T-helper 2 cell treated with Interferon-gamma antibody and Interleukin-4, amounts not matched to agents 100 ng/mL and 5 ng/mL, for 36 hours (primary cell): ENCODE results near the gene OR6T1. TPM values are rescaled to one million over a fixed set of nuclear protein-coding genes. Genes with fewer than 3 reads are reported as not detected.

Experiments used
- intact Hi-C: fragments of 100-400 bp; cut with micrococcal nuclease; formaldehyde crosslinking; loops from one replicate; pipeline ENCODE4 v1.15.1; 2023
- total RNA-seq: library from RNA; stranded (reverse); gene quantifications from 2 replicates; pipeline ENCODE4 v1.2.3, GENCODE V29; 2022

OR6T1 gene
- not detected in 2 replicates for total RNA-seq

GRCh38 chr11:123943738-123944137 is at the start of gene OR6T1:
OR6T1 (minus strand) TSS chr11:123943838; CDS start chr11:123943838, 0 bp downstream.
- intact Hi-C loops: no loop called here

GRCh38 chr11:123979311-123979710 is 35.7 kb upstream of the OR6T1 start:
- intact Hi-C loops: loop anchor here (10.0 kb wide), 1 partner anchor 195 kb away; no protein-coding TSS in a partner anchor

- intact Hi-C loops: loop anchor here (10.0 kb wide), 1 partner anchor 193 kb away; no protein-coding TSS in a partner anchor
Measured at GRCh38 chr11:123977731-123978347, 34.2 kb upstream of the OR6T1 start, which contains the start of gene OR10S1. OR10S1 (minus strand) TSS chr11:123977781; CDS start chr11:123977664, 117 bp downstream.

GRCh38 chr11:123976770-123977560 is 33.3 kb upstream of the OR6T1 start:
- intact Hi-C loops: loop anchor here (10.0 kb wide), 1 partner anchor 192 kb away; no protein-coding TSS in a partner anchor

GRCh38 chr11:123973816-123974215 is 30.2 kb upstream of the OR6T1 start:
- intact Hi-C loops: loop anchor here (10.0 kb wide), 1 partner anchor 189 kb away; no protein-coding TSS in a partner anchor

- intact Hi-C loops: no loop called here
Measured at GRCh38 chr11:123956752-123957151, 13.1 kb upstream of the OR6T1 start.

- intact Hi-C loops: no loop called here
Measured at GRCh38 chr11:123945132-123945531, 1.5 kb upstream of the OR6T1 start.

- intact Hi-C loops: no loop called here
Measured at GRCh38 chr11:123942413-123942812, 1.2 kb downstream of the OR6T1 start.

- intact Hi-C loops: no loop called here
Measured at GRCh38 chr11:123939317-123939716, 4.3 kb downstream of the OR6T1 start, which contains the start of gene OR4D5. OR4D5 (plus strand) TSS chr11:123939617; CDS start chr11:123939617, 0 bp downstream.

GRCh38 chr11:123924027-123924426 is 19.6 kb downstream of the OR6T1 start:
- intact Hi-C loops: no loop called here

- intact Hi-C loops: no loop called here
Measured at GRCh38 chr11:123920943-123921342, 22.7 kb downstream of the OR6T1 start.

- intact Hi-C loops: no loop called here
Measured at GRCh38 chr11:123905826-123906225, 37.8 kb downstream of the OR6T1 start.

GRCh38 chr11:123904932-123905331 is 38.7 kb downstream of the OR6T1 start:
- intact Hi-C loops: no loop called here

- intact Hi-C loops: no loop called here
Measured at GRCh38 chr11:123903932-123904331, 39.7 kb downstream of the OR6T1 start.

GRCh38 chr11:123901867-123902266 is 41.8 kb downstream of the OR6T1 start, which contains the start of gene OR8D4:
OR8D4 (plus strand) TSS chr11:123902167; CDS start chr11:123906432, 4,265 bp downstream.
- intact Hi-C loops: no loop called here

- intact Hi-C loops: no loop called here
Measured at GRCh38 chr11:123899792-123900191, 43.8 kb downstream of the OR6T1 start.

Other genes starting within 250 kb of the OR6T1 start
- gene ZNF202, start 202.2 kb downstream of the OR6T1 start, total RNA-seq: 17.7 and 18.9 TPM in 2 replicates
- not detected in 2 replicates for gene OR6X1, start 189.3 kb downstream of the OR6T1 start, total RNA-seq
- not detected in 2 replicates for gene OR6M1, start 137.5 kb downstream of the OR6T1 start, total RNA-seq
- not detected in 2 replicates for gene TMEM225, start 58.2 kb downstream of the OR6T1 start, total RNA-seq
- not detected in 2 replicates for gene OR8D4, start 41.7 kb downstream of the OR6T1 start, total RNA-seq
- not detected in 2 replicates for gene OR4D5, start 4.2 kb downstream of the OR6T1 start, total RNA-seq
- gene OR10S1, start 33.9 kb upstream of the OR6T1 start, total RNA-seq: not detected in 2 replicates
- not detected in 2 replicates for gene OR10G6, start 51.3 kb upstream of the OR6T1 start, total RNA-seq
- not detected in 2 replicates for gene OR10G4, start 69.2 kb upstream of the OR6T1 start, total RNA-seq
- gene OR10G9, start 79.2 kb upstream of the OR6T1 start, total RNA-seq: not detected in 2 replicates
- not detected in 2 replicates for gene OR10G8, start 83.0 kb upstream of the OR6T1 start, total RNA-seq
- not detected in 2 replicates for gene OR10G7, start 97.5 kb upstream of the OR6T1 start, total RNA-seq
- 4.3 and 4.5 TPM in 2 replicates for gene VWA5A, start 171.6 kb upstream of the OR6T1 start, total RNA-seq
- gene OR10D3, start 239.5 kb upstream of the OR6T1 start, total RNA-seq: not detected in 2 replicates